Heart left ventricle (tissue), 16 donors: ENCODE data around the gene NELL1. TPM values are rescaled to one million over a fixed set of nuclear protein-coding genes. Genes with fewer than 3 reads are reported as not detected.

Experiments used
- ATAC-seq, 4 donors: fragments of 200-7000 bp; cut with Tn5 transposase; one replicate each; pipeline ENCODE4 v1.9.1; 2020 to 2022; ENCODE audit warnings: moderate library complexity in 4 of 4, mild to moderate bottlenecking in 3 of 4, moderate number of reproducible peaks in 1 of 4
- DNase-seq, 5 donors: peaks; one replicate each; pipeline ENCODE4 v3.0.0-alpha.2; 2020
- H3K27ac ChIP-seq, 12 donors: fragments of 200-600 bp; sonication (generic) in 4 of 12; one replicate each; pipeline versions ENCODE4 v1.5.0 to v1.8.0; 2016 to 2022; ENCODE audit warnings: mild to moderate bottlenecking in 2 of 12
- H3K27me3 ChIP-seq, 9 donors: fragments of 200-600 bp; sonication (generic) in 2 of 9; one replicate each; pipeline versions ENCODE4 v1.5.1 to v1.8.0; 2016 to 2022; ENCODE audit warnings: mild to moderate bottlenecking in 3 of 9
- H3K36me3 ChIP-seq, 9 donors: fragments of 200-600 bp; sonication (generic) in 2 of 9; one replicate each; pipeline versions ENCODE4 v1.5.0 to v1.8.0; 2018 to 2022; ENCODE audit warnings: mild to moderate bottlenecking in 2 of 9
- H3K4me1 ChIP-seq, 12 donors: fragments of 200-600 bp; sonication (generic) in 4 of 12; one replicate each; pipeline versions ENCODE4 v1.5.0 to v1.8.0; 2016 to 2022; ENCODE audit warnings: mild to moderate bottlenecking in 3 of 12
- H3K4me3 ChIP-seq, 12 donors: fragments of 200-600 bp; sonication (generic) in 4 of 12; one replicate each; pipeline versions ENCODE4 v1.5.0 to v1.8.0; 2017 to 2022; ENCODE audit warnings: mild to moderate bottlenecking in 9 of 12, moderate library complexity in 4 of 12
- H3K9me3 ChIP-seq, 12 donors: fragments of 200-600 bp; sonication (generic) in 4 of 12; one replicate each; pipeline versions ENCODE4 v1.5.0 to v1.8.0; 2016 to 2022; ENCODE audit warnings: mild to moderate bottlenecking in 1 of 12
- CTCF ChIP-seq, 12 donors: fragments of 200-600 bp; sonication (generic) in 4 of 12; IDR thresholded peaks; one replicate each; pipeline versions ENCODE4 v1.5.0 to v1.8.0; 2018 to 2022; ENCODE audit warnings: antibody characterized with exemption in 12 of 12, mild to moderate bottlenecking in 5 of 12
- POLR2A ChIP-seq, 2 donors: fragments of 450-650 bp; IDR thresholded peaks; one replicate each; pipeline ENCODE4 v1.6.1; 2017; ENCODE audit warnings: antibody characterized with exemption in 2 of 2, mild to moderate bottlenecking in 2 of 2, moderate library complexity in 2 of 2
- WGBS, 4 donors: extraction: QIAGEN DNeasy Blood & Tissue Kit in 2 of 4; methylation state at CpG; one replicate each; pipeline versions ENCODE4 v1.1.5 to v1.1.7; 2013 to 2018; 5-methylcytosine and 5-hydroxymethylcytosine counted together
- intact Hi-C, 10 donors: fragments of 100-400 bp; cut with DNase I; formaldehyde crosslinking; loops; one replicate each; pipeline versions ENCODE4 v1.11.1 to v1.14.2; 2022
- polyA plus RNA-seq, 2 donors: library from polyadenylated mRNA; stranded (reverse); fragments of 200-250 nt; gene quantifications; one replicate each; pipeline ENCODE4 v1.2.3, GENCODE V29; 2013
- total RNA-seq, 9 donors: library from RNA; depleted of rRNA in 2 of 9; stranded (reverse); fragments of >200 nt in 2 of 9; fragmentation: NEBNext Ultra II Directional in 3 of 9; extraction: Animal tissue kit (Norgen Biotek cat#: 25700) in 3 of 9; gene quantifications; one replicate each; pipeline versions ENCODE4 v1.1.0 to v1.2.4, GENCODE V29; 2016 to 2023
- donor health status: ischemic (EF 13 %, LVEDD 7.1; RV severe dilation, severe dysfunction).
- donor health status: healthy with polysubstance abuse.
- donor health status: DM: no; HTN: yes; CAD: no.
- donor health status: DM: no; HTN: no; CAD: no.
- donor health status: ischemic (EF 25% LVEDD 6.9; RV normal size, moderate dysfunction).
- donor health status: ischemic (EF 25% LVEDD 5.7; RV mildly dilated, moderate dysfunction).
- donor health status: healthy.
- donor health status: DM: yes; HTN: yes; CAD: no.
- donor health status: ischemic (EF 35%, LVEDD 5.7; RV mildly dilated, moderate dysfunction).
- donor health status: nonischemic (EF 11% LVEDD 7.7; RV severe dilation, severe dysfunction).
- donor health status: DM: yes; HTN: yes; CAD: no.
- donor health status: PGD.
- donor health status: ischemic (EF 29% LVEDD 5.4; RV normal size, mild dysfunction).
- donor health status: nonischemic (EF 23%, LVEDD 6.1; RV moderate dilation, normal function).

Gene NELL1
- total and polyA plus RNA-seq, 11 donors = 1.6 TPM; not detected in 10

GRCh38 chr11:20729597-20730105, 60.3 kb downstream of the NELL1 start:
- no peak overlapping the region for H3K4me3 ChIP-seq
- H3K27me3 ChIP-seq = no peaks in the 10 kb centered on the region
- no peaks in the 10 kb centered on the region for H3K4me1 ChIP-seq
- H3K9me3 ChIP-seq = peaks cover 0 to 21% (median 0%) of the 10 kb centered on the region in 12 donors
- intact Hi-C loops = no loop called here
- 57 to 64% (median 59%) methylated on average over 4 of the region's 4 CpGs for WGBS, 4 donors
- H3K36me3 ChIP-seq = no peaks in the 10 kb centered on the region
- no peak overlapping the region for H3K27ac ChIP-seq
- ATAC-seq (no peak), DNase-seq (no peak)
- TF ChIP-seq CTCF (IDR thresholded peaks at IDR 0.05) (no peak), POLR2A (IDR thresholded peaks at IDR 0.05) (no peak)

- Histone ChIP-seq H3K4me1 (no peaks in the 10 kb centered on the region), H3K27me3 (no peaks in the 10 kb centered on the region), H3K36me3 (no peaks in the 10 kb centered on the region), H3K9me3 (peaks cover 0 to 15% (median 0%) of the 10 kb centered on the region in 12 donors), H3K27ac (no peak overlapping the region), H3K4me3 (no peak overlapping the region)
- ATAC-seq = no peak
- intact Hi-C loops = no loop called here
- TF ChIP-seq POLR2A (IDR thresholded peaks at IDR 0.05) = no peak
- no peak for TF ChIP-seq CTCF (IDR thresholded peaks at IDR 0.05)
- WGBS, 4 donors = 67 to 72% (median 70%) methylated on average over 5 of the region's 5 CpGs
- no peak for DNase-seq
Observed at GRCh38 chr11:20731676-20732215, 62.4 kb downstream of the NELL1 start.

GRCh38 chr11:20739107-20739506, 69.7 kb downstream of the NELL1 start:
- intact Hi-C loops = no loop called here
- Histone ChIP-seq H3K4me3 (no peak overlapping the region), H3K9me3 (no peaks in the 10 kb centered on the region), H3K27me3 (no peaks in the 10 kb centered on the region), H3K36me3 (no peaks in the 10 kb centered on the region), H3K27ac (no peak overlapping the region), H3K4me1 (no peaks in the 10 kb centered on the region)
- ATAC-seq = peak in 3 of 4 donors; percentile 42 to 84 (median 73)
- TF ChIP-seq CTCF (IDR thresholded peaks at IDR 0.05) (no peak), POLR2A (IDR thresholded peaks at IDR 0.05) (no peak)
- WGBS, 4 donors = 25 to 49% (median 42%) methylated on average over 8 of the region's 8 CpGs
- DNase-seq = no peak

- DNase-seq (no peak), ATAC-seq (no peak)
- no peak overlapping the region for H3K27ac ChIP-seq
- no peak overlapping the region for H3K4me3 ChIP-seq
- H3K4me1 ChIP-seq = no peaks in the 10 kb centered on the region
- no peaks in the 10 kb centered on the region for H3K27me3 ChIP-seq
- no peaks in the 10 kb centered on the region for H3K9me3 ChIP-seq
- intact Hi-C loops = no loop called here
- no peaks in the 10 kb centered on the region for H3K36me3 ChIP-seq
- TF ChIP-seq POLR2A (IDR thresholded peaks at IDR 0.05) (no peak), CTCF (IDR thresholded peaks at IDR 0.05) (no peak)
- WGBS, 4 donors = 65 to 74% (median 70%) methylated on average over 4 of the region's 4 CpGs
Observed at GRCh38 chr11:20739577-20739976, 70.2 kb downstream of the NELL1 start.
